ENCODE measurements around the gene H6PD.

H6PD gene

DNA sequence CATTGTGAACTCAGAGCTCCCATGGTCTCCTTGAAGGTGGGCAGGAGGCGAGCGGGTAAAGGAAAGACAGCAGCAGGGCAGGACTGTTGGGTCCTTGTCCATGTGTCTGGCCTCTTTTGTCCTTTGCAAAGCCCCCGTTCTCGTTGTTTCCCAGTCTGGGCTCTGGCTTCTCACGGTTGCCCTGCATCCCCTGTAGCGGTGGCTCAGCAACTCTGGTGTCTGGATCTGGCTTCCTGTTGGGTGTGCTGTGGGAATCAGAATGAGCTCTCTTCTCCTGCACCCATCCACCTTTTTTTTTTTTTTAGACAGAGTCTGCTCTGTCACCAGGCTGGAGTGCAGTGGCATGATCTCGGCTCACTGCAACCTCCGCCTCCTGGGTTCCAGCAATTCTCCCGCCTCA, 11.1 kb downstream of the H6PD start:
- Histone ChIP-seq H3K27ac (no peak overlapping the region), H3K4me3 (no peak overlapping the region)
- DNase-seq (ENCODE audit: low spot score): no peak
- TF ChIP-seq CTCF (IDR thresholded peaks at IDR 0.05): no peak

GRCh38 chr1:9246215-9246614, 11.6 kb downstream of the H6PD start:
- Histone ChIP-seq H3K27ac (no peak overlapping the region), H3K4me3 (no peak overlapping the region)
- no peak for TF ChIP-seq CTCF (IDR thresholded peaks at IDR 0.05)
- DNase-seq (ENCODE audit: low spot score): no peak

- no peak for TF ChIP-seq CTCF (IDR thresholded peaks at IDR 0.05)
- no peak for DNase-seq (ENCODE audit: low spot score)
- Histone ChIP-seq H3K27ac (no peak overlapping the region), H3K4me3 (no peak overlapping the region)
Observed at GRCh38 chr1:9246841-9247785, 12.5 kb downstream of the H6PD start.

DNA sequence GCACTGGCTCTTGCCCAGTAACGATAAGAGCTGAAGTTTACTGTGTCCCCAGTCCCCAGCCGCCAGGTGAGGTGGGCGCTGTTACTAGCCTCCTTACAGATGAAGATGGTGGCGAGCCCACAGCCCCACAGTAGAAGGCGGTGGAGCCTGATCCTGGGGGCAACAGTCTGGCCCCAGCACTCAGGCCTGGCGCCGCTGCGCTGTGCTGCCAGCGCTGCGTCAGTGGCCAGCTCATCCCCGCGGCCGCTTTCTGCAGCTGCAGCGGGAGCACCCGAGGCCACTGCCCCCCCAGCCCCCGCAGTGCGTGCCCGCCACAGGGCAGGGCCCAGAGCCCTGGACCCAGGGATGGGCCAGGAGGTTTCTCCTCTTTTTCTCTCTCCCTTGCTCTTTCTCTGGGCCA, 13.3 kb downstream of the H6PD start:
- H3K4me3 ChIP-seq: no peak overlapping the region

DNA sequence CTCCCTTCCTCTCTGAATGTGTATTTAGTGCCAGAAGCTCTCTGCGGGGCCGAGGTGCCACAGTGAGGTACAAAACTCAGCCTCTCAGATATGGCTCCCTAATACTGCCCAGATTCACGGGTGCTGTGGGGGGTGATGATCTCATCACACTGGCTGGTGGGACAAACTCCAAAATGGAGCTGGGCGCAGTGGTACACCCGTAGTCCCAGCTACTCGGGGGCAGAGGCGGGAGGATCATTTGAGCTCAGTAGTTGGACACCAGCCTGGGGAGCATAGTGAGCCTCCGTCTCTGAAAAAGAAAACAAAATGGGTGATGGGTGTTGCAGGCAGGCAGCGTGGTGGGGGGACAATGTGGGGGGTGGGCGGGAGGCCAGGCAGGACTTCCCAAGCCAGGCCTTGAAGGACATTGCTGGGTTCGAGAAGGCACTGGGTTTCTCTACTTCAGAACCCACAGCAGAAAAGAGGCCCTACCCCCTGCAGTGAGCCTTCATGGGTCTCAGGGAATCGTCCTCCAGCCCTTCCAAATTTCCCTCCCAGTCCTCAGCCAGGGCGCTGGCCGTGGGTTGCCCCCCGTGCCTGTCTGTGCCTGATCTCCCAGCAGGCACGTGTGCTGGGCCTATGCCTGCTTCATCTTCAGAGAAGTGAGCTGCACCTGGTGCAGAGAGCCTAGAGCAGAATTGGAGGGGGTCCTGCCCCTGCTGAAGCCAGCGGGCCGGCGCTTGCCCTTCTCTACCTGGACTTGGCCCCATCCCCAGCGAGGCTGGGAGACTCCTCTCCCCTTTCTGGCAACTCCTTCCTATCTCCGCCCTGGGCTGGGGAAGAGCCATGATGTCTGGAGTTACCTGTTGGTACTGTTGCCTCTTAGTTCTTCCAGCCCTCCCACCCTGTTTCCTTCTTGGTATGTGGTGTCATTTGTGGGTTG, 14.0 kb downstream of the H6PD start:
- DNase-seq (ENCODE audit: low spot score): no peak
- TF ChIP-seq CTCF (IDR thresholded peaks at IDR 0.05): no peak
- peak overlapping the region in 1 of 2 donors; percentile 87 for H3K27ac ChIP-seq
- no peak overlapping the region for H3K4me3 ChIP-seq

More for the DNA sequence above, 13.3 kb downstream of the H6PD start:
- no peak overlapping the region for H3K27ac ChIP-seq
- TF ChIP-seq CTCF (IDR thresholded peaks at IDR 0.05): no peak
- no peak for DNase-seq (ENCODE audit: low spot score)

DNA sequence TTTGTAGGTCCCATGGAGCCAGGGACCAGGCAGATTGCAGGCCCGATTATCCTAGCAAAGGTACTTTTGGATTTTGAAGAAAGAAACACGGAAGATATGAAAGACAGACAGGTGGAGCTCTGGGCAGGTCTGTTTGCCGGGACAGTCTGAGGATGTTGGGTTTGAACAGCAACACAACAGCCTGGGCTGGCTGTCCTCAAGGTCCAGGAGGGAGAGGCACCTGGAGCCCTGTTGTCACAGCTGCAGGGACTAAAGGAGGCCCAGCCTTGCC, 14.6 kb downstream of the H6PD start:
- H3K27ac ChIP-seq: peak overlapping the region; percentile 49 to 87

More for the DNA sequence above, 14.6 kb downstream of the H6PD start:
- TF ChIP-seq CTCF (IDR thresholded peaks at IDR 0.05): no peak
- no peak overlapping the region for H3K4me3 ChIP-seq
- no peak for DNase-seq (ENCODE audit: low spot score)
